AG04450 (cell line): ENCODE measurements around the gene MTUS2. TPM values are rescaled to one million over a fixed set of nuclear protein-coding genes. Genes with fewer than 3 reads are reported as not detected.

Experiments
- CTCF ChIA-PET: fragments of 300-600, 350-600 bp; formaldehyde crosslinking; extraction: SDS; loops from one replicate; lab custom pipeline; 2022; ENCODE audit warnings: antibody characterized with exemption, inconsistent platforms; lab: Charles Lee
- POLR2A ChIA-PET: fragments of 350-600 bp; formaldehyde crosslinking; extraction: SDS; loops from one replicate; lab custom pipeline; 2021; ENCODE audit warnings: antibody characterized with exemption, inconsistent platforms; lab: Yijun Ruan, JAX
- DNase-seq: peaks from one replicate; pipeline ENCODE4 v3.0.0-alpha.2; 2011; ENCODE audit warnings: low read depth, low spot score
- H3K27ac ChIP-seq: one replicate; pipeline ENCODE4 v1.5.1; 2012; ENCODE audit warnings: low read depth, low read length, control low read depth
- H3K27me3 ChIP-seq: one replicate; pipeline ENCODE4 v1.6.0; 2012; ENCODE audit warnings: low read length; ENCODE audit not compliant: control insufficient read depth, insufficient read depth
- H3K4me3 ChIP-seq: 2 replicates; pipeline ENCODE4 v1.5.1; 2011; ENCODE audit warnings: mild to moderate bottlenecking, low read depth, low read length, control low read depth
- H3K9me3 ChIP-seq: 2 replicates; pipeline ENCODE4 v1.5.1; 2012; ENCODE audit warnings: low read length; ENCODE audit not compliant: control insufficient read depth, insufficient read depth
- CTCF ChIP-seq: IDR thresholded peaks from 2 replicates; pipeline ENCODE4 v1.5.1; 2011; ENCODE audit warnings: low read depth, low read length, control low read depth, inconsistent platforms
- polyA plus RNA-seq: library from polyadenylated mRNA; depleted of rRNA; stranded (reverse); fragments of >200 nt; gene quantifications from 2 replicates; pipeline ENCODE4 v1.2.3, GENCODE V29; 2011

The MTUS2 gene
- polyA plus RNA-seq, 1 experiment = 0.02 TPM

- DNase-seq = no peak
- CTCF ChIA-PET = no interaction called here
- H3K9me3 ChIP-seq = peaks cover 33% of the 10 kb centered on the region
- H3K4me3 ChIP-seq = no peak overlapping the region
- TF ChIP-seq CTCF = no peak
- H3K27ac ChIP-seq = no peak overlapping the region
- no peaks in the 10 kb centered on the region for H3K27me3 ChIP-seq
- POLR2A ChIA-PET = no interaction called here
These were observed 311.9 kb downstream of the MTUS2 start for GRCh38 chr13:29131881-29132668.

GRCh38 chr13:29136341-29136740, 316.2 kb downstream of the MTUS2 start:
- no peak for TF ChIP-seq CTCF
- ChIA-PET POLR2A (no interaction called here), CTCF (no interaction called here)
- Histone ChIP-seq H3K27ac (no peak overlapping the region), H3K9me3 (peaks cover 19% of the 10 kb centered on the region), H3K27me3 (no peaks in the 10 kb centered on the region), H3K4me3 (no peak overlapping the region)
- no peak for DNase-seq

- ChIA-PET CTCF (no interaction called here), POLR2A (no interaction called here)
- H3K27ac ChIP-seq = no peak overlapping the region
- H3K4me3 ChIP-seq = no peak overlapping the region
- no peak for DNase-seq
- no peaks in the 10 kb centered on the region for H3K27me3 ChIP-seq
- no peak for TF ChIP-seq CTCF
- H3K9me3 ChIP-seq = peaks cover 18% of the 10 kb centered on the region; the same call in 1 of the 2 replicates
These were observed 316.9 kb downstream of the MTUS2 start for GRCh38 chr13:29137016-29137415.

GRCh38 chr13:29137995-29138394, 317.9 kb downstream of the MTUS2 start:
- H3K9me3 ChIP-seq = peaks cover 21% of the 10 kb centered on the region
- DNase-seq = no peak
- ChIA-PET CTCF (no interaction called here), POLR2A (no interaction called here)
- no peak overlapping the region for H3K27ac ChIP-seq
- no peak overlapping the region for H3K4me3 ChIP-seq
- TF ChIP-seq CTCF = no peak
- no peaks in the 10 kb centered on the region for H3K27me3 ChIP-seq

- CTCF ChIA-PET = no interaction called here
- Histone ChIP-seq H3K4me3 (no peak overlapping the region), H3K27ac (no peak overlapping the region), H3K27me3 (no peaks in the 10 kb centered on the region), H3K9me3 (peaks cover 18% of the 10 kb centered on the region)
- no peak for TF ChIP-seq CTCF
- DNase-seq = no peak
- POLR2A ChIA-PET = no interaction called here
These were observed 320.1 kb downstream of the MTUS2 start for GRCh38 chr13:29140277-29140676.
